Astrocyte (in vitro differentiated cells and primary cell): Measurements from ENCODE around the gene ST6GALNAC1. TPM values are rescaled to one million over a fixed set of nuclear protein-coding genes. Genes with fewer than 3 reads are reported as not detected.

Source experiments
- DNase-seq: peaks from one replicate; pipeline ENCODE4 v3.0.0-alpha.2; 2010; ENCODE audit warnings: low read depth
- FAIRE-seq: peaks from 2 replicates; lab custom pipeline; 2011; peaks lifted over from hg19 to GRCh38; lab: Jason Lieb, UNC
- H2AFZ ChIP-seq: 2 replicates; pipeline ENCODE4 v1.6.0; 2012; ENCODE audit warnings: low read depth, low read length, inconsistent platforms
- H3K27ac ChIP-seq: 2 replicates; pipeline ENCODE4 v1.5.1; 2011; ENCODE audit warnings: low read depth, low read length, inconsistent platforms
- H3K27me3 ChIP-seq: 2 replicates; pipeline ENCODE4 v1.6.0; 2011; ENCODE audit warnings: low read length, inconsistent platforms; ENCODE audit not compliant: insufficient read depth
- H3K36me3 ChIP-seq: 2 replicates; pipeline ENCODE4 v1.5.1; 2011; ENCODE audit warnings: low read length, inconsistent platforms; ENCODE audit not compliant: insufficient read depth
- H3K4me1 ChIP-seq: 2 replicates; pipeline ENCODE4 v1.5.1; 2011; ENCODE audit warnings: low read length, inconsistent platforms; ENCODE audit not compliant: insufficient read depth
- H3K4me2 ChIP-seq: 2 replicates; pipeline ENCODE4 v1.6.0; 2012; ENCODE audit warnings: low read length, inconsistent platforms
- H3K4me3 ChIP-seq: 2 replicates; pipeline ENCODE4 v1.5.1; 2011; ENCODE audit warnings: low read depth, mild to moderate bottlenecking, low read length, inconsistent platforms; ENCODE audit not compliant: insufficient read depth
- H3K79me2 ChIP-seq: 2 replicates; pipeline ENCODE4 v1.6.0; 2012; ENCODE audit warnings: mild to moderate bottlenecking, low read length, inconsistent platforms; ENCODE audit not compliant: insufficient read depth
- H3K9ac ChIP-seq: 2 replicates; pipeline ENCODE4 v1.6.0; 2012; ENCODE audit warnings: mild to moderate bottlenecking, low read length, inconsistent platforms
- H3K9me3 ChIP-seq: 2 replicates; pipeline ENCODE4 v1.5.1; 2012; ENCODE audit warnings: low read depth, mild to moderate bottlenecking, low read length, inconsistent platforms; ENCODE audit not compliant: insufficient read depth
- H4K20me1 ChIP-seq: 2 replicates; pipeline ENCODE4 v1.6.0; 2012; ENCODE audit warnings: low read length, inconsistent platforms; ENCODE audit not compliant: insufficient read depth
- H3K27ac Mint-ChIP-seq: one replicate; pipeline ENCODE4 v1.8.0; 2021; ENCODE audit warnings: mild to moderate bottlenecking, mixed read lengths; ENCODE audit not compliant: unreplicated experiment
- H3K27me3 Mint-ChIP-seq: one replicate; pipeline ENCODE4 v1.8.0; 2021; ENCODE audit warnings: low read depth, mixed read lengths; ENCODE audit not compliant: unreplicated experiment
- H3K36me3 Mint-ChIP-seq: one replicate; pipeline ENCODE4 v1.8.0; 2021; ENCODE audit warnings: low read depth, mixed read lengths; ENCODE audit not compliant: unreplicated experiment
- H3K4me1 Mint-ChIP-seq: one replicate; pipeline ENCODE4 v1.8.0; 2021; ENCODE audit warnings: low read depth, mixed read lengths; ENCODE audit not compliant: unreplicated experiment
- H3K4me3 Mint-ChIP-seq: one replicate; pipeline ENCODE4 v1.8.0; 2021; ENCODE audit warnings: mild to moderate bottlenecking, moderate library complexity, mixed read lengths; ENCODE audit not compliant: unreplicated experiment
- H3K9me3 Mint-ChIP-seq: one replicate; pipeline ENCODE4 v1.8.0; 2021; ENCODE audit warnings: mild to moderate bottlenecking, mixed read lengths; ENCODE audit not compliant: unreplicated experiment
- EZH2 ChIP-seq: IDR thresholded peaks from 2 replicates; pipeline ENCODE4 v1.6.1; 2012; ENCODE audit warnings: mild to moderate bottlenecking, low read length, inconsistent platforms; ENCODE audit not compliant: insufficient read depth
- total RNA-seq: library from RNA; stranded (reverse); gene quantifications from 2 replicates; pipeline ENCODE4 v1.2.1, GENCODE V29; 2021
- TF ChIP-seq, protein P1 (sequence below): IDR thresholded peaks from 2 replicates; pipeline ENCODE4 v1.5.1; 2011; ENCODE audit warnings: low read depth, mild to moderate bottlenecking, inconsistent platforms, low read length, moderate library complexity; ENCODE audit not compliant: insufficient read depth

The ST6GALNAC1 gene
- total RNA-seq, 1 donor from 2014 or later: not detected

- no peak for DNase-seq
- no peak overlapping the region for H3K4me3 Mint-ChIP-seq
- Histone ChIP-seq H3K4me3 (no peak overlapping the region), H3K4me2 (no peak overlapping the region), H3K9me3 (no peaks in the 10 kb centered on the region), H3K27ac (no peak overlapping the region), H3K9ac (no peak overlapping the region), H3K79me2 (no peaks in the 10 kb centered on the region), H3K36me3 (no peaks in the 10 kb centered on the region), H3K27me3 (peaks cover under 1% of the 10 kb centered on the region), H4K20me1 (no peaks in the 10 kb centered on the region), H3K4me1 (peaks cover 2% of the 10 kb centered on the region), H2AFZ (no peak overlapping the region)
- no peaks in the 10 kb centered on the region for H3K36me3 Mint-ChIP-seq
- H3K4me1 Mint-ChIP-seq: peaks cover 8% of the 10 kb centered on the region
- peak overlapping the region; percentile 18 for H3K27ac Mint-ChIP-seq
- peaks cover 2% of the 10 kb centered on the region for H3K9me3 Mint-ChIP-seq
- TF ChIP-seq, protein P1, sequence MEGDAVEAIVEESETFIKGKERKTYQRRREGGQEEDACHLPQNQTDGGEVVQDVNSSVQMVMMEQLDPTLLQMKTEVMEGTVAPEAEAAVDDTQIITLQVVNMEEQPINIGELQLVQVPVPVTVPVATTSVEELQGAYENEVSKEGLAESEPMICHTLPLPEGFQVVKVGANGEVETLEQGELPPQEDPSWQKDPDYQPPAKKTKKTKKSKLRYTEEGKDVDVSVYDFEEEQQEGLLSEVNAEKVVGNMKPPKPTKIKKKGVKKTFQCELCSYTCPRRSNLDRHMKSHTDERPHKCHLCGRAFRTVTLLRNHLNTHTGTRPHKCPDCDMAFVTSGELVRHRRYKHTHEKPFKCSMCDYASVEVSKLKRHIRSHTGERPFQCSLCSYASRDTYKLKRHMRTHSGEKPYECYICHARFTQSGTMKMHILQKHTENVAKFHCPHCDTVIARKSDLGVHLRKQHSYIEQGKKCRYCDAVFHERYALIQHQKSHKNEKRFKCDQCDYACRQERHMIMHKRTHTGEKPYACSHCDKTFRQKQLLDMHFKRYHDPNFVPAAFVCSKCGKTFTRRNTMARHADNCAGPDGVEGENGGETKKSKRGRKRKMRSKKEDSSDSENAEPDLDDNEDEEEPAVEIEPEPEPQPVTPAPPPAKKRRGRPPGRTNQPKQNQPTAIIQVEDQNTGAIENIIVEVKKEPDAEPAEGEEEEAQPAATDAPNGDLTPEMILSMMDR: no peak
- no peak for TF ChIP-seq EZH2
- peaks cover 33% of the 10 kb centered on the region for H3K27me3 Mint-ChIP-seq
- FAIRE-seq: no peak
These were observed 64.3 kb downstream of the ST6GALNAC1 start for GRCh38 chr17:76579281-76579680.

DNA sequence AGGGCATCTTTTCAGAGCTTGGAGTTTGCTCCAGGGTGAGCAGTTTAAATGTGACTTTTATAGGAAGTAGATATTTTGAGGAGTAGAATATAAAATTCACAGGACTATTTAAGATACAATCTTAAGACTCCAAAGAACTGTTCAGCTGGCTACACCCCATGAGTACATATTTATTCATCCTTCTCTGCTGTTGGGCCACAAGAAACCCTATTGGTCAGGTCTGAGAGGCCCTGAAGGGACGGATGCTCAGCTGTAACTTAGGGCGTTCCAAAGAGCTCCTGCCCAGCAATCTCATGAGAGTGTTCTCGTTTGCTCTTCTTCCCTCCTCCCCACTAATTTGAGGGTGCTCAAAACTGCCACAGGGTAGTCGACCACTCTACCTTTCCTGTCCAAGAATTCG, 65.2 kb downstream of the ST6GALNAC1 start:
- H3K9ac ChIP-seq: no peak overlapping the region
- H3K79me2 ChIP-seq: no peaks in the 10 kb centered on the region
- DNase-seq (no peak), FAIRE-seq (no peak)
- H3K4me1 ChIP-seq: peaks cover 2% of the 10 kb centered on the region
- no peak overlapping the region for H2AFZ ChIP-seq
- H3K27me3 ChIP-seq: no peaks in the 10 kb centered on the region
- no peaks in the 10 kb centered on the region for H3K36me3 ChIP-seq
- H3K4me3 ChIP-seq: no peak overlapping the region
- H3K4me3 Mint-ChIP-seq: no peak overlapping the region
- no peak overlapping the region for H3K27ac Mint-ChIP-seq
- no peak overlapping the region for H3K27ac ChIP-seq
- no peak overlapping the region for H3K4me2 ChIP-seq
- no peaks in the 10 kb centered on the region for H3K9me3 ChIP-seq
- peaks cover 8% of the 10 kb centered on the region for H3K4me1 Mint-ChIP-seq
- peaks cover 28% of the 10 kb centered on the region for H3K27me3 Mint-ChIP-seq
- no peaks in the 10 kb centered on the region for H3K36me3 Mint-ChIP-seq
- H3K9me3 Mint-ChIP-seq: peaks cover 2% of the 10 kb centered on the region
- H4K20me1 ChIP-seq: no peaks in the 10 kb centered on the region
- no peak for TF ChIP-seq EZH2
- TF ChIP-seq, protein P1: no peak

DNA sequence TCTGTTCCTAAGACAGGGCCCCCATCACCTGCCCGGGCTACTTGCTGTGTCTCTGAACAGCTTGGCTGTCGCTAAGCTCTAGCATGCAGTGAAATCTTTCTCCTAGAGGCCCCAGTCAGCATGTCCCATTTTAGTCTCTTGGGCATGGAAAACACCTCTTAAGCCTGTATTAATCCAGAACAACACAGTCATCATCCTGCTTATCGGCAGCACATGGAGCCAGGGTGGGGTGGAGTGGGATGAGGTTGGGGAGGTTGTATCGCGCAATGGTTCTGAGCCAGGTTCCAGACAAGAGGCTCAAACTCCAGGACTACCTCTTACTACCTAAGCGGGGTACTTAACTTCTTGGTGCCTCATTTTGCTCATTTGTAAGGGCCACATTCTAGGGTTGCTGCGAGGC, 65.7 kb downstream of the ST6GALNAC1 start:
- TF ChIP-seq EZH2: no peak
- TF ChIP-seq, protein P1: no peak
- DNase-seq: no peak
- Histone ChIP-seq H2AFZ (no peak overlapping the region), H3K27me3 (no peaks in the 10 kb centered on the region), H3K4me1 (peaks cover 2% of the 10 kb centered on the region), H3K4me3 (no peak overlapping the region), H3K9me3 (no peaks in the 10 kb centered on the region), H4K20me1 (no peaks in the 10 kb centered on the region), H3K9ac (no peak overlapping the region), H3K36me3 (no peaks in the 10 kb centered on the region), H3K4me2 (no peak overlapping the region), H3K79me2 (no peaks in the 10 kb centered on the region), H3K27ac (no peak overlapping the region)
- H3K9me3 Mint-ChIP-seq: peaks cover 2% of the 10 kb centered on the region
- no peak overlapping the region for H3K4me3 Mint-ChIP-seq
- H3K36me3 Mint-ChIP-seq: no peaks in the 10 kb centered on the region
- H3K4me1 Mint-ChIP-seq: peaks cover 8% of the 10 kb centered on the region
- H3K27ac Mint-ChIP-seq: no peak overlapping the region
- peaks cover 25% of the 10 kb centered on the region for H3K27me3 Mint-ChIP-seq
- FAIRE-seq: no peak
